GM04504 (cell line): ENCODE data around the gene PTPN6.

Source experiments
- DNase-seq: peaks from one replicate; pipeline ENCODE4 v3.0.0-alpha.2; 2012; ENCODE audit warnings: low read depth

The PTPN6 gene

GRCh38 chr12:6941782-6942181 is 9.4 kb upstream of the PTPN6 start:
- DNase-seq: no peak

DNA sequence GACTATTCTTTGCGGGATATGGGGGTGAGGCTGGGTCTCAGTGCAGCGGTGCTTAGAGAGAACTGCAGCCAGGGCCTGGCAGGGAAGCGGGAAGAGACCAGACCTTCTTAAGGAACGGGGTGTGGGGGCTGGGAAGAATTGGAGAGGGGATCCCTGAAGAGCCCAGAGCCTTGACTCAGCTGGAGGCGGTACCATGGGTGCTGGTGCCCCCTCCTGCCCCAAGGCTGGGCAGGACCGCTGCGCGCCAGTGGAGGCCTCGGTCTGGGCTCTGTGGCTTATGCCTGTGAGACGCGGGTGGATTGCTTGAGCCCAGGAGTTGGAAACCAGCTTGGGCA is 8.9 kb upstream of the PTPN6 start:
- no peak for DNase-seq

- peak; percentile 82 for DNase-seq
These were observed 7.8 kb upstream of the PTPN6 start for GRCh38 chr12:6943389-6943721.

DNA sequence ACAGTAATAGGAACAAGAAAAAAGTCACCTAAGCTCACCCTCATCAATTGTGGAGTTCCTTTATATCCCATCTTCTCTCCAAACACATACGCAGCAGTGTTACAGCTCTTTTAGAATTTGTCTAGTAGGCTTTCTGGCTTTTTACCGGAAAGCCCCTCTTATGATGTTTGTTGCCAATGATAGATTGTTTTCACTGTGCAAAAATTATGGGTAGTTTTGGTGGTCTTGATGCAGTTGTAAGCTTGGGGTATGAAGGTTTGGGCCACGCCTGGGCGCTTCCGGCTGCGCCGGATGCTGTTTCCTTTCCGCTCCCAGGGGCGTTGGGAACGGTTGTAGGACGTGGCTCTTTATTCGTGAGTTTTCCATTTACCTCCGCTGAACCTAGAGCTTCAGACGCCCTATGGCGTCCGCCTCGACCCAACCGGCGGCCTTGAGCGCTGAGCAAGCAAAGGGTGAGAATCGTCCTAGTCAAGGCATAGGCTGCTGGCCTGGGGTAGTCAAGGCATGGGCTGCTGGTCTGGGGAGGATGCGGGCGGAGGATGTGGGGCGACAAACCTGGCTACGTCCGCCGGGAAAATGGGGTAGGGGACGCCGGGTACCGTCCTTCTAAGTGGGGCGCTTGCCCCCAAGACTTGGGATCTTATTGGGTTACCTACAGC is 7.3 kb upstream of the PTPN6 start, which contains the start of the genes C12orf57 and RNU7-1:
Gene C12orf57, plus strand, starts transcription at position 301 of the 659 bp plus-strand sequence. Its CDS starts 100 bp downstream, at position 401.
Gene RNU7-1, plus strand, starts transcription at position 95 of the 659 bp plus-strand sequence.
- DNase-seq: peak; percentile 69

- DNase-seq: peak; percentile 75
These were observed 6.6 kb upstream of the PTPN6 start for GRCh38 chr12:6944381-6945186.

- DNase-seq: no peak
These were observed 5.5 kb upstream of the PTPN6 start for GRCh38 chr12:6945613-6946012.

DNA sequence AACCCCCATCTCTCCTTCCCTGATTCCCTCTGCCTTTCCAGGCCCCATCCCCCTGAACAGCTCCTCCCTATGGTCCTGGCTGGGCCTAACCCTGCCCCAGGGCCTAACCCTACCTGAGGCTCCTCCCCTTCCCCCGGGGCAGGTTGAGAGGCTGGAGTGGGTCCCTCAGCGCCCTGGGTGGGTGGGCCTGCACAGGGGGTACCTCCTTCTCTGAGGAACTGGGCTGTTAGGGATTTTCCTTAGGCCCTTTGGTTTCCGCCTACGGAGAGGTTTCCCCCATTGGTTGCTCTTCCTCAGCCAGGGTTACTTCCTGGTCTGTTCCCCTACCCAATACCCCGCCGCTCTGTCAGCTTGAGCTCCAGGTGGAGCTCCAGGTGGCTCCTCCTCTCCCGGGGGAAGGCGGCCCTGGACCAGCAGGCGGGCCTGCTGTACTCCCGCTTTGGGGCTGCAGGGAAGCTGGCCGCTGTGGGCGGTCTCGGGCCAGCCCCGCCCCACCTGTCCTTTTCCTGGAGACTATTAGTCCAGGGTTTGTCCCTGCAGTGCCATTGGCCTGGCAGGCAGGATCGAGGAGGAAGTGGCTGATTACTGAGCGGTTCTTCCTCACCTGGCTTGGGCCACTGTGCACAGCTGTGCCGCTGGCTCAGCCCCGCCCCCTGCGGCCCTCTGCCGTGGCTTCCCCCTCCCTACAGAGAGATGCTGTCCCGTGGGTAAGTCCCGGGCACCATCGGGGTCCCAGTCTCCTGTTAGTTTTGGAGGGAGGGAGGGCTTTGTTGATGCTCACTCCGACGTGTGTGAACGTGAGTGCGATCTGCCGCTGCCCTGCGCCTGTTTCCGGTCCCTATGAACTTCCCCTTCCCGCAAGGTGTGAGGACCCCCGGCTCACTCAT is 4.9 kb upstream of the PTPN6 start:
- DNase-seq: no peak

- DNase-seq: no peak
These were observed 4.2 kb upstream of the PTPN6 start for GRCh38 chr12:6946920-6947374.

GRCh38 chr12:6947615-6948014 is 3.5 kb upstream of the PTPN6 start:
- no peak for DNase-seq

GRCh38 chr12:6948873-6949594 is 2.1 kb upstream of the PTPN6 start:
- DNase-seq: no peak

- DNase-seq: no peak
These were observed 755 bp upstream of the PTPN6 start for GRCh38 chr12:6950401-6950801.

DNA sequence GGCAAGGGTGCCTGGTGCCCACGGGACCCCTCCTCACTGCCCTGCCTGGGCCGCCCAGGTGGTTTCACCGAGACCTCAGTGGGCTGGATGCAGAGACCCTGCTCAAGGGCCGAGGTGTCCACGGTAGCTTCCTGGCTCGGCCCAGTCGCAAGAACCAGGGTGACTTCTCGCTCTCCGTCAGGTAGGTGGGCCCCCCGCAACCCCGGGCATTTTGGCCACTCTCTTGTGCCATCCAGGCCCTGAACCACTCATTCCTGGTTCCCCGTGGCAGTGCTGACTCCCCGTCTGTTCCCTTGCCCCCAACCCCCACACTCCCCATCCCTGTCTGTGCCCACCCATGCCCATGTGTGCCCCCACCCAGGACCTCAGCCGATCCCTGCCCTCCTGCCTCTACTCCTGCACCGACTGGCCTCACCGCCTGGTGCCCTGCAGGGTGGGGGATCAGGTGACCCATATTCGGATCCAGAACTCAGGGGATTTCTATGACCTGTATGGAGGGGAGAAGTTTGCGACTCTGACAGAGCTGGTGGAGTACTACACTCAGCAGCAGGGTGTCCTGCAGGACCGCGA is 480 bp downstream of the PTPN6 start:
- no peak for DNase-seq

DNA sequence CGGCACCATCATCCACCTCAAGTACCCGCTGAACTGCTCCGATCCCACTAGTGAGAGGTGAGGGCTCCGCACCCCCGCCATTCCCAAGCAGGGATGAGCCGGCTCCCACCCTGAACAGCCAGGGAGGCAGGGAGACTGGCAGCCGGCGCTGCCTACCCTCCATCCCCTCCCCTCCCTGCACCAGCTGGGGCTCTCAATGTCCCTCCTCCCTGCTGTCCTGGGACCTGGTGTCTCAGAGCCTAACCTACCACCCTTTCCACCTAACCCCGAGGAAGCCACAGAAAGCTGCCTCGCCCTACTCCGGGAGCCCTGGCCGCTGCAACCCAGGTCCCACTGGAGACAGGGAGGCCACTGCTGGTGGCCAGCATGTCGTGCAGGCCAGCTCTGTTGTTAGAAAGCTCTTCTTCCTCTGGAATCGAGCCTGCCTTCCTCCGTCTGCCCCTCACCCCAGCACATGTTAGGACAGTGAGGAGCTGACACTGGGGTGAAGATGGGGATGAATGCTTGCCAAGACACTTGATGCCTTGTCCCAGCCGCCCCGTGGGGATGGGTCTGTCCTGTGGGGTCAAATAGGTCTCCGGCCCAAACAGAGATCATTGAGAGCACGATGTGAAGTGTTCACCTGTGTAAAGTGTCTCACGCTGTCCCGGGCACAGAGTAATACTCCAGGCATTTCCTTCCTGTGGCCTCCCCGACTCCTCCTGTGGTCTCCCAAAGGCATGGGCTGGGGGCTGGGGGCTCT is 1.1 kb downstream of the PTPN6 start:
- DNase-seq: no peak

DNA sequence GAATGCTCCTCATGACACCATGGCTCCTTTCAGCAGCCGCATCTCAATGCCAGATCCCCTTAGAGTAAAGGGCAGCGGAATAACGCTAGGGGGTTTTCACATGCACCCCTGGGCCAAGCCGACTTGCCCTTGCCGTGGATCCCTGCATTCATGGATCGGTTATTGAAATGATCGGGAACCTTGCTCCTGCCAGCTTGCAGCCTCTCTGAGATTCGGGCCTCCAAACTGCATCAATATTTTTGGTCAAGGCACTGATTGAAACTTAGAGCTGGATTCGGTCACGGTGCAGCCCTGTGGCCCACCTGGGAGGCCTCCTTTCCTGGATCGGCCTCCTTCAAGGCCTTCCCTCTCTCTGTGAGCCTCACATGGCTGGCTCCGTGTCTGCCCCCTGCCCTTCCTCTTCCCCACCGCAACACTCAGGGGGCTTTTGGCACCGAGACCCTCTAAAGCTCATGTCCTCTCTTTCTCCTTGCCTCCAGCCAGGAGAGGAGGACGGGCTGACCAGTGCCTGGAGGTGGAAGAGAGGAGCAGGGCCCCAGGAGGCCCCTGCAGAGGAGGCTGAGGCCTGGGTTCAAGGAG is 1.8 kb downstream of the PTPN6 start:
- no peak for DNase-seq

GRCh38 chr12:6953442-6954315 is 2.5 kb downstream of the PTPN6 start:
- DNase-seq: no peak

DNA sequence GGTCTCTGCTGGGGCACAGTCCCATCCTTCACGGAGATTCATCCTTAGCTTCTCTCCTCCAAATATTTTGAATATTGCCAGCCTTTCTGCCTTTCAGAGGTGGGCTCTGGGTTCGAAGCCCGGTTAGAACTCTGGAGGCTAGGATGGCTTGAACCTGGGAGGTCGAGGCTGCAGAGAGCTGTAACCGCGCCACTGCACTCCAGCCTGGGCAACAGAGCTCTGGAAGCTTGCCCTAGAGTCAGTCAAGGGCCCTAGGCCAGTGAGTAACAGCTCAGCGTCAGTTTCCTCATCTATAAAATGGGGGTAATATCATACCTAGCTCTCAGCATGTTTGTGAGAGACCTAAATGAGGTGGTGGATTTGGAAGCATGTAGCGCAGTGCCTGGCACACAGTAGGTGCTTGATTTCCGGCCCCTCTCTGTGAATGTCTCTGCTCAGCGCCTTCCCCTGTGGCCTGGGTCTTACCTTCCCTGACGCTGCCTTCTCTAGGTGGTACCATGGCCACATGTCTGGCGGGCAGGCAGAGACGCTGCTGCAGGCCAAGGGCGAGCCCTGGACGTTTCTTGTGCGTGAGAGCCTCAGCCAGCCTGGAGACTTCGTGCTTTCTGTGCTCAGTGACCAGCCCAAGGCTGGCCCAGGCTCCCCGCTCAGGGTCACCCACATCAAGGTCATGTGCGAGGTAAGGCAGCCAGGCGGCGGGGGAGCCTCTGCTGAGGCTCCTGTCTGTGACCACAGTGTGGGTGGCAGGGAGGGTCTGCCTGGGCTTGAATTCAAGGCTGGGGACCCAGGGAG is 3.4 kb downstream of the PTPN6 start:
- DNase-seq: no peak

GRCh38 chr12:6955108-6956020 is 4.2 kb downstream of the PTPN6 start:
- no peak for DNase-seq
